Stimulated activated CD8-positive, alpha-beta memory T cell treated with anti-CD3 and anti-CD28 coated beads, Interleukin-7, amount 100 ng/mL, for 24 hours (primary cell): ENCODE results near the gene PDZRN3.

Experiments
- DNase-seq: peaks from one replicate; pipeline ENCODE4 v3.0.0-alpha.2; 2020; ENCODE audit warnings: low read depth

The PDZRN3 gene

DNA sequence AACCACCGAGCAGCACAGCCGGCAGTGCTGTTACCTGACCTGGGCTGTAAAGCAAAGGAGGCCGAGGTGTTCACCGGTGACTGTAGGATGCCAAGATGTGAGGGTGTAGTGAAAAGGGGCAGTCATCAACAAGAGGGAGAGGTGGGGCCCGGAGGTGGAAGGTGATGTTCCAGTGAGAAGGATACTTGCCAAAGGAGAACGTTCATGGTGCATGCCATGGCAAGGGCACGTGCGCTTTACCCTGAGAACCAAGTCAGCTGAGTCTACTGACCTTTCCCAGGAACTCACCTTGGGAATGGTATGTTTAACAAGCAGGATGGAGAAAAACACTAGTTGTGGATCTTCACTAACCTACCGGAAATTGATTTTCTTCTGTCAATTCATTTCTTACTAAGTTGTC, 211.1 kb downstream of the PDZRN3 start:
- no peak for DNase-seq

DNA sequence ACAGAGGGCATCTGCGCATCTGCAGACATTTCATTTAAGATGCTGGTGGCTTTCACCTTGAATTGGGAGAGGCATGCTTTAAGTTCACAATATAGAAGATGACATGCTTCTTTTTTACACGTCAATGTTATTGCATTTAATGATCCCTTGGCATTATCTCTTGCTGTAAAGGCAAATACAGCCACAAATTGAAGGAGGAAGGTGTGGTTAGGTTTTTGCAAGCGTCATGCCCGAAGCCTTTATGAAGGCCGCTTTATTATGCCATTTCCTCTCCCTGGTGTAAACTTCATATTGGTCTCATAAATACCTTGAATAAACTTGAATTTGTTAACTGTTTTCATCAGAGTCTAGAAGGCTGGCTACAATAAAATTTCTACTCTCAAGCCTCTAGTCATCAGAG, 212.7 kb downstream of the PDZRN3 start:
- DNase-seq: no peak

DNA sequence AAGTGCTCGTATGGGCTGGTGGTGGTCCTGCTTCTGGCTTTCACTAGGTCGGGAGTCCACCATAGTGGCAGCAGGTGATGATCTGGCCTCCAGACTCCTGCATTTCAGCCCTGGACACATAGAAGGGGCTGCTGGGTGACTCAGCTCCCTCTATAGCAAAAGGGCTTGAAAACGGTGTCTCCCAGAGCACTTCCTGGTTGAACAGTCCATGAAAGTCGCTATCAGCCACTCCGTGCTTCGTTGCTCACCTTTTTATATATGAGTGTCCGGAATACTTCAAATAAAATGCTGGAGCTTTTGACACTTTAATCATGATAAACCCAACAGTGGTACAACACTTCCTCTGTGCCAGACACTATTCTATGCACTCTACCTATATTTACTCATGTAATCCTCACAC, 213.2 kb downstream of the PDZRN3 start:
- no peak for DNase-seq

DNA sequence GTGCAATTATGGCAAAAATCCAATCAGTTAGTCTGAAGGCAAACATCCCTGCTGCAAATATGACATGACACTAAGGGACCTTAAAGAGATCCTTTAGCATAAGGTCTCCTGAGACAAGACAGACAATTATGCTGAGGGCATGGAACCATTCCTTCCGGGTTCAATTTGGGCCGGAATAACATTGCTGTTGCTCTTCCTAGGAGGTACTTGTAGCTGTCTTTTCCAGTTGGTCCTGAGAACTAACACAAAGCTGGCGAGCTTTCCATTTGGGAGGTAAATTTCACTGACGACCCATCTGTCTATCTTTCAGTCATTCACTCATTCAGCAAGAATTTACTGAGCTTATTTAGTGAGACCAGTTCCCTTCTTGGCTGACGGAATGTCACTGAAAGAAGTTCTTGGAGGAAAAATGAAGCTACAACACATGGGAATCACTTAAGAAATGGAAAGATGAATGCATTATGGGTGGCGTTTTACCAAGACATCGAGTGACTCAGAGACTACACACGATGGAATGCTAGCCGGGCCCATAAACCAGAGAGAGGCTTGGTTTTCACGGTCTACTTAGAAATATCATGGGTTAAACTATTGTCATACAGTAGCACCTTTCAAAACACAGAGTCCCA, 215.5 kb downstream of the PDZRN3 start:
- DNase-seq: no peak

DNA sequence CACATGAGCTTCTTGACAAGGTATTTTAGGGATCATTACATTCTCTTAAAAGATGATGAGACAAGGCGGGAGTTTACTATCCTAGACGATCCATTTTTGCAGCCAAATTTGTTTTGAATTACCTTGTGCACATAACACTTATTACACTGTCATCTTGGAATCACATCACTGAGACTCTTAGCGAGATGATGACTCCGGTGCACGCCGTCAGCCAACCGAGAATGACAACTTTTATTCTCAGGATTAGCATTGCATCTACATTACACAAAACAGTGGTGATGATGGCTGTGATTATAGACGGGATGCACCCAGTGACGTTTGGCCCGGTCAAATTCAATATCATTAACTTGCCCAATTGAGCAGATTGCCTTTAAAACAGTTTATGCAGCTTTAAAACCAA, 216.1 kb downstream of the PDZRN3 start:
- no peak for DNase-seq

DNA sequence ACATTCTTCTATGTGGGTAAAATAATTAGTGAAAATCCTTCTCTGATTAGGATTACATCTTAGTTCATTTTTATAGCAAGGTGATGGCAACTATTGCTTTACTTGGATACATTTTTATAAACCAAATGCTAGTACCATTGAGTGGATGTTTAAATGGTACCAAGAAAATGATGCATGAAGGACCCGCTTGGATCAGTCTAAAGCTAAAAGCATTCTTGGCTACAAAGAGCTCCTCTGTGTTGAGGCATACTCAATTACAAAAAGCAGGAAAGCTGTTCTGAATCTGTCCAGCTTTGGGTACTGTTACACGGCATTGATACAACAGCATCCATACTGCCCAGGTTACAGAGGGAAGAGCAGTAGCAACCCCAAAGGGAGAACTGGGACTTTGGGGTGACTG, 217.2 kb downstream of the PDZRN3 start:
- no peak for DNase-seq

DNA sequence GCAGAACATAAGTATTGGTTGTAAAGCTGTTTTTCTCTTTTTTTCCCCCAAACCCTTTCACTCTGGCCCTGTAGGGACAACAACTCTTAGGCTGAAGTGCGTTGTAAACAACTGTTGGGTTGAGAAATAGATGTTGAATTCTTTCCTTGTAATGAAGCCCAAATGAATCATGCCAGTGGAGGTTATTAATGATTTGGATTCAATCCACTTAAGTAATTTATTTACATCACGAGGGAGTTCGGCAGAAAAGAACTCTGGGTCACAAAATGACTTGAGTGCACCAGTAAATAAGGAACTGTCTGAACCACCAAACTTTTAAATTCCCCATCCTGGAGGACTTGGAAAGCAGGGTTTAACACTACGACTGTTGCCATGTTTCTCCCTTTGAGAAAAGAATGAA, 218.9 kb downstream of the PDZRN3 start:
- DNase-seq: no peak

DNA sequence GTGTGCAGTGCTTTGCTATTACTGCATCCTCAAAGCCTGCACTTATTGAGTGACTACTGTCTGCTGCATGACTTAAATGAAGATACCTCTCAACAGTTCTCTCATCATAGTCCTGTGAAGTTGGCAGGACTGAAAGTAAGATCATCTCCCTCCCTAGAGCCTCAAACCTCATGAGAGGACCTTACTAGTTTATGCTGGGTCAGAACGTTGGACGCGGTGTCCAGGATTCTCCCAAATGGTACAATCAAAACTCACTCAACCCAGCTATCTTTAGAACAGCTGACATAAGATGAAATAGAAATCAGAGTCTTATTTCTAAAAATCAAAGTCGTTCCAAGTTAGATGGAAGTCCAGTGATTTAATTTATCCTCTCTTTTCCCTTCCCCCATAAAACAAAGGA, 219.7 kb downstream of the PDZRN3 start:
- no peak for DNase-seq

DNA sequence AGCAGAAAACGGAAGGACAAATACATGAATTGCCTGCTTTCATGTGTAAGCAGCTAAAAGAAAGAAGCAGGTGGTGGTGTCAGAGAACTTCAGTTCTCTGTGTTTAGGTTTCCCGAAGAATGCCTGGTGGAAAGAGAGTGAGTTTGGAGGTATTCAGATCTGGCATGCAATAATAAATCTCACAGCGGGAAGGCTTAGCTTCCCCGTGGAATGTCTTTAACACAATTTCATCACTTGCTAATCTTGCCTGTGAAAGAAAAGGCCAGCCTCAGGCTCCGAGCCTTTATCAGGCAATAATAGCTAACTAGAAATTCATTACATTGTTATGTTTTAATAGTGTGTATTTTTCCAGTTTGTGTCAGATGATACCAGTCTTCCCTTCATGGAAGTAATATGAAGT, 220.3 kb downstream of the PDZRN3 start:
- DNase-seq: no peak

DNA sequence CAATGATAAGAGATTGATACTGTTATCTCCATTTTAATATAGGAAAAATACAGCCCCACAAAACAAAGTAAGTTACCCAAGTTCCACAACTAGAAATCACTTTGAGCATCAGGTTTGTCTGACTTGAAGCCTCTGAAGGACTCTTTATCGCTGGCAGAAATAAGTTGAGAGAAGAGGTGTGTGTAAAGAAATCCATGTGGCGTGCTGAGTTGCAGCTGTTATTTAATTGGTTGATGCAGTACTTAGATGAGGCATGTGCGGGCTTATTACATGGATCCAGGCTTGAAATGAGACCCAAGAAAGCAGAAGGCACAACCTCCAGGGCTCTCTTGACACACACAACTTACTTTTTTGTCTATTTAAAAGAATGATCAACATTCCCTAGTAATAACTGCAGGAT, 221.3 kb downstream of the PDZRN3 start:
- DNase-seq: no peak

DNA sequence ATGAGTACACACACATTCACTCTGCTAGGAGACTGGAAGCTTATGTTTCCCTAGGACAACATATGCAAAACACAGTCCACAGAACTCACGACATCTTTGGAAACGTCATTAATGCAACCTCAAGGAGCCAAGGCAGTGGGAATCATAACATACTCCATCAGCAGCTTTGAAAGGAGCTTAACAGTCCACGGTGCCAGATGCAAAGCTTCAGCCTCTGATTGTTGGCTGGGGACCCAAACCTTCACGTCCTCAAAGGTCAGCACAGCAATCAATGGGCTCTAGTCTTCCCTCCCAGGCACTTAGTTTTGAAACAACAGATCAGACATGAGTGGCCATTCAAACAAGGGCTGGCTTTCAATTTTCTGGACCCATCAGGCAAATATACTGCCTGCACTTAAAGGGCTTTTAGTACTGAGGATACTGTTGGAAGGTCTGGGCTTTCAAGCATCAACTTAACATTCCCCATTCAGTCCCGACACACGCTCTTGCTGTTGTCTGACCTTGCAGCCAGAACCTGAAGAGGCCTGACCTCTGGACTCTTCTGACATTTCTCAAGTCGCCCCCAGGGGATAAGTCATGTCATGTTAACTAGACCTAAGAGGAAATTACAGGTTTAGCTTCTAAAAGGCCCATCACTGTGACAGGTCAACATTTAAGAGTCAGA, 223.0 kb downstream of the PDZRN3 start:
- no peak for DNase-seq

DNA sequence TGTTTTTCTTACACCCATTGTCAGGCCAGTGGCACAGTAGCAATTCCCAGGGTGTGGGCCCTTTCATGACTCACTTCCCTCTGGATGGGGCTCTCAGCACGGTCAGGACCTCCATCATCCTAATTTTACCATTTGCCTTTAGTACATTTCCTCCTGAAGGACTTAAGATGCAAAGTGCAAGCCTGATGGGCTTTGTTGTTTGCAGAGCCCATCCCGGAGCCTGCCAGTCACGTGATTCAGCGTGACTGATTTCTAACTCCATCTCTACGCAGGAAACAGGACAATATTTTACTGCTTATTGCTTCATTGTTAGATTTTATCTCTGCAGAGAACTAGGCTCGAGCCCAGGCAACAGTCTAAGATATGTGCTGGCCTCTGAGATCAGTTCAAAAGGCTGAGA, 223.7 kb downstream of the PDZRN3 start:
- DNase-seq: no peak

DNA sequence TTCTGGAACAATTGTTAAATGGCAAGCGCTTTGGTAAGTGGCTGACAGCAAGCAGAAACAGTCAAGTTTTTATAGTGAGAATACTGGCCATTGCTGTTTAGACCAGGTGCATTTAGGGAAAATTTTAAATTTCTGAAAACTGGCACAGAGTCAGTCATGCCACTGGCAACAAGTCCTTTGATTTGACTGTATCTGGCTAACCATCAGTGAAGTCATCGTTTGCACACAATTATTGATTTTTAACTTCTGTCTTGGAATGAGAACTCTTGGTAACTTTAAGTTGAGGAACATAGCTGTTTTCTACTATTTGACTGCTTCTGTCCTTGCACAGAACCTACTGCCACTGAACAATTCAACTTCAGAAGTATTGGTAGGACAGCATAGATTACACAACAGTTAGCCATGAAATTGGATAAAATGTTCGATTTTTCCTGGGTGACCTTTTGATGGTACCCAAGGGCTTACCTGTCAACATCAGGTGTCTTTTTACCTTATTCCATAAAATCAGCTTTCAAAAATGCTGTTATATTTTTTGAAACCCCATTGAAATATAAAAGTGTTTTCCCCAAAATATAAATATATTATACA, 225.0 kb downstream of the PDZRN3 start:
- no peak for DNase-seq

DNA sequence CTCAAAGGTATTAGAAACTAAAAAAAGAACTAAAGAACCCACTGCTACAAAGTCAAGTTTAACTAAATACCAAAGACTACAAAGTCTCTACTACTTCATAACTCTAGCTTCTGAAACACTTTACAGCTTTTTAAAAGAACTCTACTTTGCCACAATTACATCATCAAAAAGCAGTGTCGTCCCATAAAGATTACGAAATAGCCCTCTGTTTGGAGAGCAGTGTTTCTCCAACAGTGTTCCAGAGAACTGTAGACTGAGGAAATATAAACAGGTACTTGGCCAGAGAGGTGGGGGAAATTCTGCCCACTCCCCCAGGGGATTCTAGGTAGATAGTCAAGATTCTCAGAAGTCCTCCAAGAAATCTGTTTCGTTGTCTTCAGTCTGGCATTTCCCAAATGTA, 225.6 kb downstream of the PDZRN3 start:
- no peak for DNase-seq

DNA sequence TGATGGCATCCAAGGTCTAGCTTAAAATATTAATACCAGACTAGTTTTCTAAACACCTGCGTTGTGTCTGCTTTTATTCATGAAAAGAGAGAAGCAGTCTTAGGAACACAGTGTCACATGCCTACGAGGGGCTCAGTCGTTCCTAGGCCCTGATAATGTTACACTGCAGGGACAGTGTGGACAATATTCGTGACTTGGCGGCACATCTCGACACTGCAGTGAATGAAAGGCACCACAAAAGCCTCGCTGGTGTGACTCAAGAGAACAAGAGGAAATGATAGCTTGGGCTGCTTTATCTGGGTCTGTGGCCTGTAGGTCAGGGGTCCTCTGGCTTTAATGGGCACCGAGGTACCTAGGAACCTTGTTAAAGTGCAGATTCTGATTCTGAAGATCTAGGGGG, 226.7 kb downstream of the PDZRN3 start:
- DNase-seq: no peak

DNA sequence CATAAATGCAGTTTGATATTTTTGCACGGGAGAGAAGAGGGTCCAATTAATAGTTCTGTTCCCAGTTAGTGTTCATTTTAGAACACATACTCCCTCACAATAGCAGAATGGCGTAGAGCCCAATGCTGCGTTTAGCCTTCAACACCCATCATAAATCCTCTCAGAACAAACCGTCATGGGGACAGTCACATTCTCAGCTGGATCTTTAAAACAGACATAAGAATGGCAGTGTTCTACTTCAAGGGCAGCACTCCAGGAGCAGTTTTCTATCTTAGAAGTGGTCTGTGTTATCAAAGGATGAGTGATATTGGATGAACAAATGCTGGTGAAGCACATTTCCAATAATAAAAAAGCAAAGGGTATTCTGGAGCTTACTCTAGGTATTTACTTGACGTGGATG, 230.5 kb downstream of the PDZRN3 start:
- DNase-seq: no peak

DNA sequence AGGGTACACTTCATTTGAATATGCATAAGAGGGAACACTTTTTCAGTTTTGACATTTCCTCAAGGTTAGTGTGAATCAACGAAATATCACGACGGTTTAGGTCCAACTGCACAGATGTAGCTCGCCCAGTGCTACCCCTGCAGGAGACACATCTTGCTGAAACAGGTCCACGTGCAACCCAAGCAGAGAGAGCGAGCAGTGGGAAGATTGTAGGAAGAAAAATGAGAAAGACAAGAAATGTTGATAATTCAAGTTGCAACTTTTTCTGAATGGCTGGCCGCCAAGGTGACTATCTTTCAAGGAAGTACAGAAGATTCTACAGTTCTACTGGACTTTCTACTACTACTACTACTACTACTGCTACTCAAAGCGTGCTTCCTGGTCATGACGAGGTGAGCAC, 231.7 kb downstream of the PDZRN3 start:
- DNase-seq: no peak

DNA sequence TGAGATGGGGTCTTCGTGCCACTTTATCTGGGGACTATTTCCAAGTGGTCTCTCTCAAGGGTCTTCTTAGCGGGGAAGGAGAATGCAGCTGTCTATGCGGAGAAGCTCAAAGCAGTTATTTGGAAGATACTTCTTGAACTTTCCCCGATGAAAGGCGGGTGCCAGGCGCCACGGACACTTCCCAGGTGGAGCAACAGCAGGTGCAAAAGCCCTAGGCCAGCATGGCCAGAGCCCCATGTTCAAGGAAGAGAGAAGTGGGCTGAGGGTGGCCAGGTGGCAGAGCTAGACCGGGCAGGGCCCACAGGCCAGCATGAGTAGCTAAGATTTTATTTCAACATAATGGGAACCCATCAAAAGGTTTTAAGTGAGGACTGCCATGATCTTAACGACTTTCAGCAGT, 232.8 kb downstream of the PDZRN3 start:
- DNase-seq: no peak

DNA sequence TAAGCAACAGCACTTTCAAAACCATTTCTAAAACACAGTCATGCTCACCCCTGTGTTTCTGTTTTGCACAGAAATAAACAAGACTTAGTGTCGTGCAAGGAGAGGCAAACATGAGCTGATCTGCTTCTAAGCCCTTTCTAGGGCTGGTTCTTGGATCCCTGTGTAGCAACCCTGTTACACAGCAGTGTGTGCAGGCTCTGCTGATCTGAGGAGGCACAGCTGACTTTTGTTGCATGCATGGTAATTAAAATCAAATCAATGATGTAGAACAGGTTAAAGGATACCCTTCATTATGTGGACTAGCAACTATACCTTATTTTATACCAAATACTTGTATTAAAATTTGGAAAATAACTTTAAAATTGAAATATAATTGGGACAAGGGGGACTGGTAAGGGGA, 234.8 kb downstream of the PDZRN3 start:
- DNase-seq: no peak

DNA sequence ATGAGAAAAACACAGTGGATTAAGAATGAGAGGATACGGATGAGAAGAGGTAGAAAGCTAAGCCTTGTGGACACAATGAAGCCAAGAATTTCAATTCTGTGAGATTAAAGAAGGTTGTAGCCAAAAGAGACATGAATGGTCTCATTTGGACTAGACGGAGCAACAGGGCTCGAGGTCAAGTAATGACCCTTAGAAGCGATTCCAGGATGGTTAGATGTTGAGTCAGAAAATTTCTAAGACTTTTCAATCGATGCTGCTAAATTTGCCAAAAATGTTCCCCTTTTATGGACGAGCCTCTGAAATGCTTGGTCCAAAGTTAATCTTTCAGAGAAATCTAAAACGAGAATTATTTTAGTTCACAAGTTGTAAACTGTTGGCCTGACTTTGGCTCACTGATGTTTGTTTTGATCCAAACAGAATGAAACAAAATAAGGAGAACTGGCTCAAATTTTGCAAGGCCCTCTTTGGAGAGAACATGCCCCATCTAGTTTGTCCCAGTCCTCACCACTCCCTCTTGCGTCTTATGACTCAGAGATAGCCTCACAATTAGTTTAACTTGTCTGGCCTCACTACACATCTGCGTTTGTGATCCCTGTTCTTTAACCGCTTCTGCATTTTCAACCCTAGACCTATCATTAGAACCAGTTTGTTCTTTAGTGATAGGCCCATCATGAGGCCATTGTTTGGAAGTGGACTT, 235.5 kb downstream of the PDZRN3 start:
- DNase-seq: no peak

DNA sequence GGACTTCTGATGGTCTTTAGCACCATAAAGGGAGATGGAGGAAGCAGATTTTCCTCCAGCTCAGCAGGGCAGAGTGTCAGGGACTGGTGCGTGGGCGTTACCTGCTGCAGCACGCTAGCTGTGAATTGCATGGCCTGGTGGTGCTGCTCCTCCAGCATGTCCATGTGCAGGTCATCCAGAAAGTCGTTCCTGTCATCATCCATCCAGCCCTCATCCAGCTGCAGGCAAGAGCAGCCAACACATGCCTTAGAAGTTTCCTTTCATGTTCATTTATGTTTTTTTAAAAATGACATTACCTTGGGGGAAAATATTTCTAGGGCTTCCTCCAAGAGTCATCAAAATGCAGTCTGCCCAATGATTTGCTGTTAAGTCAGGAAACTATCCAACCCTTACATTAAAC, 239.2 kb downstream of the PDZRN3 start:
- no peak for DNase-seq

DNA sequence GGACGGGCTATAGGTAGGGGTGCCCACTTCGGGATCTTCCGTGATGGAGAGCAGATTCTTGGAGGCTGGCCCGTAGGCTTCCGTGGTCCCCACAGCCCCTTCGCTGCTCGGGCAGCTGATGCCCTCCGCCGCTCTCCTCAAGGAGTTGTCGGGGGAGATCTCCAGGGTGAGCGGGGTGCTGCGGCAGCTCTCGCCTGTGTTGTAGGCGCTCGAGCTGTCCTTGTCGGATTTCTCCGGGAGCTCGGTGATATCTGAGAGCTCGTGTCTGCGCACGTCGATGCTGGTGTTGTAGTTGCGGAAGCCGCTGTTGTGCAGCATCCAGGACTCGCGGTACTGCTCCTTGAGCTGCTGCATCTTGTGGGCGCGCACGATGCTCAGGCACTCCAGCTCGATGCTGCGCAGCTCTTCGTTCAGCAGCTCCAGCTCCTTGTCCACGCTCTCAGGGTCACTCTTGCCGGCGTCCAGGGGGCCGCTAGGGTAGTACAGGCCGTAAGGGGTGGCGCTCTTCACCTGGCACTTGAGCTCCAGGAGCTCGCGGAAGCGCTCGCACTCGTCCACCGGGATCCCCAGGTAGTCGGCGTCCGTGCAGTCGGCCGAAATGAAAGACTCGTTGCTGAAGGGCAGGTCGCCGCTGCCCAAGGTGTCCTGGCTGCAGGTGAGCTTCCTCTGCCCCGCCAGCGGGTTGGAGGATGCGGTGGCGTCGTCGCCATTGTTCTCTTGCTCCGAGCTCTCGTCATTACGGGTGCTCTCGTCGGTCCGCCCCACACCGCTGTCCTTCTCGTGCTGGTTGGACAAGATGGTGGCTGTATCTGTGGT, 240.4 kb downstream of the PDZRN3 start:
- no peak for DNase-seq
